Astrocyte of the hippocampus (primary cell): ENCODE data around the gene PRAMEF25.
"Not testable (repeated sequence)": the region's sequence is repeated elsewhere in the genome, so short reads cannot be mapped to it uniquely, and the experiment has no call there.

ENCODE experiments used
- DNase-seq: peaks from one replicate; pipeline ENCODE4 v3.0.0; 2011; ENCODE audit warnings: low read depth, low spot score

PRAMEF25 gene

GRCh38 chr1:13070474-13070873, at the start of gene PRAMEF25:
Gene PRAMEF25 (plus strand): TSS chr1:13070774. CDS start chr1:13073694, 2,920 bp downstream.
- DNase-seq, result not testable (repeated sequence)

- DNase-seq, result not testable (repeated sequence)
These were observed 14.1 kb upstream of the PRAMEF25 start, which contains the start of gene PRAMEF27 for GRCh38 chr1:13056475-13056874. Gene PRAMEF27 (minus strand): TSS chr1:13056575. CDS start chr1:13053659, 2,916 bp downstream.

GRCh38 chr1:13116754-13117153, 46.2 kb downstream of the PRAMEF25 start, which contains the start of gene HNRNPCL2:
Gene HNRNPCL2 (minus strand): TSS chr1:13116854. CDS start chr1:13116400, 454 bp downstream.
- DNase-seq, result not testable (repeated sequence)
